Activated CD8-positive, alpha-beta memory T cell treated with anti-CD3 and anti-CD28 coated beads, Interleukin-2, amount 50 U/mL, for 48 hours (primary cell): Measurements from ENCODE around the gene SLC38A8.

Experiments
- DNase-seq: peaks from one replicate; pipeline ENCODE4 v3.0.0-alpha.2; 2020

SLC38A8 gene

DNA sequence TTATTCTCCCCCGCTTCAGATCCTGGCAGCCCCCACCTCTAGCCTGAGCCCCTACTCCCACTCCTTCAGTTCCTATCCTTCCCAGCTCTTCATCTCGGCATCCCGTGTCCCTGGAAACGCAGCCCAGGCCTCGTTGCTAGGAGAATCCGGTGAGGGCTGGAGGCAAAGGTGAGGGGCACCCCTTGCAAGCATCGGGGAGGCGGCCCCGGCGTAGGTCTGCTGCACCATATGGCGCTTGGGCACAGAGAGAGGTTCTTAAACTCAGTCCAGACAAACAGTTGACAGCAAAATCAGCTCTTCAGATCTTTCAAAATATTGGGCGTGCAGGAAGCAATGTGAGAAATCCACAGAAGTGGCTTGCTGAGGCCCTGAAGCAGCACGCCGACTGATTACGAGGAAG lies 15.0 kb downstream of the SLC38A8 start:
- DNase-seq = no peak

DNA sequence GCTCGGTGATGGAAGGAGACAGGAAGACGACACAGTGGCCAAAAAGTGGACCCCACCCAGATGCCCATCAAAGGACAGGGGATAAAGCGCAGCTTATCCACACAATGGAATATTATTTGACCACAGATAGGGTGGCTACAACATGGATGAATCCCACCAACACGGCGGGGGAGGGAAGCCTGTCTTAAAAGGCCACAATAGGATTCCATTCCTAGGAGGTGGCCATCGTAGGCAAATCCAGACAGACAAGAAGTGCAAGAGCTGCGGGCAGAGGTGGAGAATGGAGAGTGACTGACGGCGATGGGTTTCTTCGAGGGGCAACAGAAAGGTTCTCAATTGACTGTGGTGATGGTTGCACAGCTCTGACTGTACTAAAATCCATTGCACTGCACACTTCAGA lies 16.0 kb downstream of the SLC38A8 start:
- no peak for DNase-seq

DNA sequence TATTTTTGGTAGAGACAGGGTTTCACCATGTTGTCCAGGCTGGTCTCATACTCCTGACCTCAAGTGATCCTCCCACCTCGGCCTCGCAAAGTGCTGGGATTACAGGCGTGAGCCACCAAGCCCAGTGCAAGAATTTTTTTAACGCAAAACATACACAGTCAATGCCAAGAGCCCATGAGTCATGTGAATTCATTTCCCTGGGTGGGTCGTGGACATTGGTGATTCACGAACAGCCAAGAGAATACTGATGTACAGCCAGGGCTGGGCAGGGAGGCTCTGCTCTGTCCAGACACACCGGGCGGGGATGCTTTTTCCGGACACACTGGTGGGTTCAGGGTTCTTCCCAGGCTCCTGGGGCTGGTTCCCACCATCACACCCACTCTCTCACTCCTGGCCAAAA lies 17.7 kb downstream of the SLC38A8 start:
- no peak for DNase-seq

DNA sequence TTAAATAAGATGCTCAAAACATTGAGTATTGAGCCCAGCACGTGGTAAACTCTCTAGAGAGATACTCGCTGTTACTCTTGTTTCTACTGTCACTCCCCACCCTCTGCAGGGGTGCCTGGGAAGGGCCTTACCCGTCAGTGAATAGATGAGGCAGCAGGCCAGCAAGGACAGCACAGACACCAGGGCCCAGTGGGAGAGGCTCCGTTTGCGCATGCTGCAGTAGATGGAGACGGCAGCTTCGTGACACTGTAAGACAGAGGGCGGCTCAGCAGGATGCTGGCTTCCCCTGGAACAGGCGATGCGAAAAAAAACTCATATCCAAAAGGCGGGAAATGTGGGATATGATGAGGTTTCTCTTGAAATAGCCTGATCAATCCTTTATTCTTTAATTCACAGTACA lies 20.0 kb downstream of the SLC38A8 start:
- DNase-seq = no peak

DNA sequence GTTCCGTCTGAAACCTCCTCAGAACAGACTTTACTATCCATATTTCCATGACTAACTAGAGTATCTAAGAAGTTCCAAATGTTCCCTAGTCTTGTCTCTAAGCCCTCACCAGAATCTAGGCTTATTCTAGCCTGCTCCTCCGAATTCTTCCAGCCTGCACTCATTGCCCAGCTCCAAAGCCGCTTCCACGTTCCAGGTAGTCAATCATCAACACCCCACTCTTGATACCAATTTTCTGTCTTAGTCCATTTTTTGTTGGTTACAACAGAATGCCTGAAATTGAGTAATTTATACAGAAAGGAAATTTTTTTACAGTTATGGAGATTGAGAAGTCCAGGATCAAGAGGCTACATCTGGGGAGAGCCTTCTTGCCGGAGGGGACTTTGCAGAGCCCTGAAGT lies 21.1 kb downstream of the SLC38A8 start:
- no peak for DNase-seq

DNA sequence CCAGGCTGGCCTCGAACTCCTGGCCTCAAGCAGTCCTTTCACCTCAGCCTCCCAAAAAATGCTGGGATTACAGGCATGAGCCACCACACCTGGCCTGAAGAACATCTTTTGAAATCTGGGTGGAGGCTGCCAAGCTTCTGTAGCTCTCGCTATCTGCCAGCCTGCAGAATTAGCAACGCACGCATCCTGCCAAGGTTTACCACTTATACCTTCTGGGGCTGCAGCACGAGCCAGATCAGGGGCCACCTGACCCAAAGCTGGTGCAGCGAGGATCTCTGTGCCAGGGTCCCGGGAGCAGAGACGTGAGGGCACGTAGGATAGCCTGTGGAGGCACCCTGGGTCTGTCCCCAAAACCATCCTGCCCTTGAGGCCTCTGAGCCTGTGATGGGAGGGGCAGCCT lies 22.2 kb downstream of the SLC38A8 start:
- no peak for DNase-seq

DNA sequence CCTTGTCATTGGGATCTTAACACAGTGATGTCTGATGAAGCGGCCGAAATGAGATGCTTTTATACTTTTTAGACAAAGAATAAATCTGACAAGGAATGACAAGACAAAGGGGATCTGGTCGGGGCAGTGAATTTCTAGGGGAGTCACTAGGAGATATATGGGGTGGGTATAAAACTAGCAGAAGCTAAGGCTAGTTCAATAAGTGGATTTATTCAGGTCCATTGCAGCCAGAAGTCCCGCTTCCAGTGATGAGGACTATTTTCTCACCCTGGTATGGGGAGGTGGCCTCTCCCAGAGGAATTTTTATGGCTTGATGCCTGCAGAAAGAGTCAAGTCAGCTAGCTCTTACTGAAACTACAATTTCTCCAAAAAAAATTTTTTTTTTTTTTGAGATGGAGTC lies 23.9 kb downstream of the SLC38A8 start:
- no peak for DNase-seq

DNA sequence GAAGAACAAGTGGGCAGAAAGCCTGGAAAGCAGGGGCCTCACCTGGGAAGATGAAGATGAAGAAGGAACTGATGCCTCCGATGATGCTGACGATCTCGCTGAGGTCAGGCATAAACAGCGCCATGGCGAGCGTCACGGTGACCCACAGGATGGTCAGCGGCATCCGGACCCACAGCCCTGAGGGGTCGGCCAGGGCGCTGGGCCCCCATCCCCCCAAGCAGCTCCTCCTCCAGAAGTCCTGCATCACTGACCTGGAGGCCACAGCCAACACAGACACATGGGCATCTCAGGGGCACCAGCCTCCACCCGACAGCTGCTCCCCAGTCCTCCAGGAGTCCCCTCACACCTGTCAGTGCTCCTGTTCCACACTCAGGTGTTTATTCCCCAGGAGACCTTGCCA lies 26.1 kb downstream of the SLC38A8 start:
- no peak for DNase-seq

DNA sequence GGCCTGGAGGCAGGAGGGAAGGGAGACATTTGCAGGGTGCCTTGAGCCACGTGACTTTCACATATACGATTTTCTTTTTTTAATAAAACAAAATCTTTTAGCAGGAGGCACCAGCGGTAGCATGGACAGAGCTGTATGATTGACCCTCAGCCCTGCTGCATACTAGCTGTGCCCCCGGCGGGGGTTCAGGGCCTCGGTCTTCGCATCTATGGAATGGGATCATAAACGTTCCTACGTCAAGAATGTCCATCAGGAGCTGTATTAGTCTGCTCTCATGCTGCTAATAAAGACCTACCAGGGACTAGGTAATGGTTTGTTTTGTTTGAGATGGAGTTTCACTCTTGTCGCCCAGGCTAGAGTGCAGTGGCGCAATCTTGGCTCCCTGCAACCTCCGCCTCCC lies 27.2 kb downstream of the SLC38A8 start:
- DNase-seq = no peak

DNA sequence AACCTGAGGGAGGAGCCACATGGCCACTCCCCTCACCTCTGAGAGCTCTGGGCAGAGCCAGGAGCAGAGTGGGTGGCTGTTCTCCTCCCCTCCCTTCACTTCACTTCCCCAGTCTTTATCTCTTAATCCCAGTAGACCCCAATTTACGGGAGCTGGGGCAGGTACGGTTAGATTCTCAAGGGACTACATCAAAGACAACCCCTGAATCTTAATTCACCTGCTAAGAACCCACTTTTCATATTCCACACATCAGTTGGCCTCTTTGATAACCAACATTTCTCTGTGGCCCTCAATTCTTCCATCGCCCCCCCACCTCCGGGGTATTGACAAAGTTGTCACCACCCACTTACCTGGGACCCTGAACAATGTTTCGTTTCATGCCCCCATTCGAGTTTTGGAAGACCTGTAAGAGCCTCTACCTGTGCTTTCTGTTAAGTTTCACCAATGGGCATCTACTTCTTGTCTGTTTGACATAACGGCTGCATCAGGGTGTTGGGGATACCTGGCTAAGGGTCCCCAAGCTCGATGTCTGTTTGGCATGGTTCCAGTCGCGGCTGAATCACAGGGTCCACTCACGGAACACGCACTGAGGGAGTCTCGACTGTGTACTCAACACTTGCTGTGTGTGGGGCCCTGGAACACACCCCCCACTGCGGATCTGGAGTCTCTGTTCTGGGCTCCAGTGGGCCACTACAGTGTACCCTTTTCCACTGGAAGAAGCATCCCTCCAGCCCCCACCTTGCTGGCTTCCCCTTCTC lies 27.8 kb downstream of the SLC38A8 start:
- DNase-seq = no peak

DNA sequence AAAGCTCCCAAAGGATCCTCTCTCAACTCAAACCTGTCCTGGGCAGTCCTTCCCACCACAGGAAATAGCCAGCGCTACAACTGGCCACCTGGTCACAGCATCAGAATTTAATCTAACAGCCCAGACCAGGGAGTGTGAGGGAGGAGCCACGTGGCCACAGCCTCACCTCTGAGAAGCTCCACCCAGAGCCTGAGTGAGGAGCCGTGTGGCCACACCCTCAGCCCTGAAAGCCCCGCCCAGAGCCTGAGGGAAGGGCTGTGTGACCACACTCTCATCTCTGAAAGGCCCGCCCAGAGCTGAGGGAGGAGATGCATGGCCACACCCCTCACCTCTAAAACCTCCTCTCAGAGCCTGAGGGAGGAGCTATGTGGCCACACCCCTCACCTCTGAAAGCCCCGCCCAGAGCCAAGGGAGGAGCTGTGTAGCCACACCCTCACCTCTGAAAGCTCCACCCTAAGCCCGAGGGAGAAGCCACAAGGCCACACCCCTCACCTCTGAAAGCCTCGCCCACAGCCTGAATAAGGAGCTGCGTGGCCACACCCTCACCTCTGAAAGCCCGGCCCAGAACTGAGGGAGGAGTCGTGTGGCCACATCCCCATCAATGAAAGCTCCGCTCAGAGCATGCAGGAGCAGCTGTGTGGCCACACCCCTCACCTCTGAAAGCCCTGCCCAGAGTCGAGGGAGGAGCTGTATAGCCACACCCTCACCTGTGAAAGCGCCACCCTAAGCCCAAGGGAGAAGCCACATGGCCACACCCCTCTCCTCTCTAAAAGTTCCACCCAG lies 28.6 kb downstream of the SLC38A8 start:
- DNase-seq = peak; percentile 84

DNA sequence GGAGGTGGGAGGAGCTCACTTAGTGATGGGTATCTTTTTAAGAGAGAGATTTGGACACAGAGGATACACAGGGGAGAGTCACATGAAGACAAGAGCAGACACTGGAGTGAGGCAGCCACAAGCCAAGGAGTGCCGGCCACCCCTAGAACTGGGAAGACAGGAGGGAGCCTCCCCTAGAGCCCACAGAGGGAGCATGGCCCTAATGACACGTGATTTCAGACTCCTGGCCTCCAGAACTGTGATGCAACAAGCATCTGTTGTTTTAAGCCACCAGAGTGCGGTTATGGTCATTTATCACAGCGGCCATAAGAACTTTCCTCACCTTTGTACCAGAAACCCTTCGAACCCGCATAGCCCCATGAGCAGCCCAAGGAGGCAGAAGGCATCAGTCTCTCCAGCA lies 33.3 kb downstream of the SLC38A8 start:
- no peak for DNase-seq

DNA sequence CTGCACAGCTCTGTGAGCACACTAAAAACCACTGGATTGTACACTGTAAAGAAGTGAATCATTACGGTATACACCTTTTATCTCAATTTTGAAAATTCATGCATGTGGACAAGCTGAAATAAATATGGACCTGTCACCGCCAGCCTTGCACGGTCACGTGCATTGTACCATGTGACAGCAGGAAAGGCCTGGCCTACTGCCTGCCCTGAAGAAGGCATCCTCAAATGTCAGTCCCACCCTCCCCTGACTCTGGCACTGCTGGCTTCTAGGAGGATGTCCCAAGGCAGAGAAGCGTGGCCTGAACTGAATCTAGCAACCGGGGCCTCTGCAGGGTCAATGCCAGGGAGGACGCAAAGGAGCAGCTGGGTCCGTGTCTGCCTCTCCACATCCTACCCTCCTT lies 34.6 kb downstream of the SLC38A8 start:
- DNase-seq = no peak

DNA sequence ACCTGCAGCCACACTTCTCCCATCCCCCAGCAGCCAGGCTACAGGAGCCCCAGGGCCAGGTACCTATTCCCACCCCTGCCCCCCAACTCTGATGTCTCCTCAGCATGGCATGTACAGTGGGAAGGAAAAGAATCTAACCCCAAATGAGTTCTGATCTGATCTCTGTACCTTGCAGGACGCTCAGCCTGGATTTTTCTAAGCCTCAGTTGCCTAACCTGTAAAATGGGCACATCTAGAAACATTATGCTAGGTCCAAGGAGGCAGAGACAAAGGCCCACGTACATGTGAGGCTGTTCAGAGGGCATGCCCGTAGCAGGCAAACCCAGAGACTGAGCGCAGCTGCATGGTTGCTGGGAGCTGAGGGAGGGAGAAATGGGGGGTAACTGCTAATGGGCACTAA lies 35.1 kb downstream of the SLC38A8 start:
- DNase-seq = no peak

DNA sequence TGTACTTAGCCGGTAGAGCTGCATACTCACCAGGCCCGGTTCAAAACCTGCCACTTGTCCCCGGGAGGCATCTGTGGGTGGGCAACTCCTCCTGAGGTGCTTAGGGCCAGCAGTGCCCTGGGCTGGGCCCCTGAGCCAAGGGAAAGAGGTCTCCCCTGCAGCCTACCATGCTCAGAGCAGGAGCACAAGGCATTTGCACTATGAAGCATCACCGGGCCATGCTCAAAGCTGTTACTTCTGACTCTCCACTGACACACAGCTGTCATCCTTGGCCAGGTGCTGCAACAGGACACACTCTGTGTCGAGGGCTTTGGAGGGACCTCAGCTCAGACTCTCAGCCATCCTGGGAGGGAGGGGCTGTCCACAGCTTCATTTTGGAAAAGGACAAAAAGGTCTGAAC lies 37.2 kb downstream of the SLC38A8 start:
- DNase-seq = no peak

DNA sequence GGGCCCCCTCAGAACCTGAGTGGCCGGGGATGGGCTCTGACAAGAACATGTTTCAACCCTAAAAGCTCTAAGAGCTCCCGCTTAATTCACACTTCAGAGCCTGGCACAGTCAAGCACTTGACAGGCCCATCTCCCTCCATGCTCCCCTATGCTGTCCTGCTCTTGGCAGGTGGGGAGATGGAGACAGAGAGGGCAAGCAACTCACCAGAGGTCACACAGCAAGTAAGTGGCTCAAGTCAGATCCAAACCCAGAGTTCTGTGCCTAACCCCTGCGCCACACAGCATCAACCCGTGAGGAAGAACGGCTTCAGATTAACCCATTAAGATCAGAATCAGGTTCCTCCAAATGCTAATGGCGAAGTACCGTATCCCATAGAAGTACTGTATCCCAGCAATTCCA lies 38.2 kb downstream of the SLC38A8 start:
- DNase-seq = no peak

DNA sequence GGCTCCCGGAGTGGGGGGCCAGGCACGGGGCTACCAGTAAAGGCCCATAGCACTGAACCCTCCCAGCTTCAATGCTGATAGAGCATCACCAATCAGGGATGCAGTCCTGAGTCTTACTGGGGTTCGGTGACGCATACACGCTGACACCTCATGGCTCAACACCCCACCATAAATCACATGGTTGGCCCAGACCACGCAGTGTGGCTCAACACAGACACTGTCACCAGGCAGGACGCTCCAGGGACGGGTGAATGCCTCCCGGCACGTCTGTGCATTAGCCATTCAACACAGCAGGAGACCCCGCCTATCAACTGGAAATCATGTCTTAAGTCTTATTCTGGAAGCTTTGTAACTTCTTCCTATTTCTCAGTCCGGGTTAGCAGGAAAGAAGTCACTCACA lies 39.6 kb downstream of the SLC38A8 start:
- no peak for DNase-seq

DNA sequence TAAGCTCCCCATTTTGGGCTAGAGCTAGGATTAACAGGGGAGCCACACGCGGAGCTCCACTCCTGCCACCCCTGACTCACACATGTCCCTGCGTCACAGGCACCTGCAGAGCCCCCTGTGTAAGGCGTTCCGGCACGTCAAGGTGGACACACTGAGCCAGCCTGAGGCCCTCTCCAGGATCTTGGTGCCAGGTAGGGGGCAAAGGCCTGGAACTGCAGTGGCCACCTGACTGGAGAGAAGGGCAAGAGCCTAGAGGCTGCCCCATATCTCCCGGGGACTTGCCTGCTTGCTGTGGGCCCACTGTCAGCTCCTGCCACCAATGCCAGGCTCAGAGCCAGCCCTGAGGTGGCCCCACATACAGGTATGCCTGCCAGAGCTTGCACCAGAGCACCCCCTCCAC lies 40.9 kb downstream of the SLC38A8 start:
- no peak for DNase-seq

DNA sequence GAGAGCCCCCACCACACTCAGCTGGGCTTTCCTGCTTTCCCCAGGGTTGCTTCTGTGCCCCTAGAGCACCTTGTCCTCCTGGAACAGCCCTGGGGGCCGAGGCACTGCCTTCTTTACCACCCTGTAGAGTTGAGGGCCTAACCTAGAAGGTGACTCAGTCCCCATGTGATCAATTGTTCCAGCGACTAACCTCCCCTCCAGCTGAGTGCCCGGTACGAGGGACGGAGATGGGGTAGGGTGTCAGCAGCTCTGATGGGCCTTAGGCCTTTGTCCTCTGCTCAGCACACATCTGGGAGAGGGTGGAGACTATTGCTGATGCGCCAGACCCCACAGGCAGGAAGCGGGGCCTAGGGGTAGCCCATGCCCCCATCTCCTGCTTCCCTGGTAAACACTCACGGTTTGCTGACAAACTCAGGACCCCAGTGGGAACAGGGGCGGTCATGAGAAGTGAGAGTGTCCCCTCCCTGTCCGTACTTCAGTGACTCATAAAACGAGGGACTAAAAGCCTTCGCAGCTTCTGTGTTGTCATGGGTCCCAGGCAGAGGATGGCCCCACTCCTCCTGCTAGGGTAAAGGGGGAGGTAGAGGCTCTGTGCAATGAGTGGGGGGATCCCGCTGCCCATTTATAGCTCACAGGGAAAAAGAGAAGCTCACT lies 41.5 kb downstream of the SLC38A8 start:
- DNase-seq = no peak

DNA sequence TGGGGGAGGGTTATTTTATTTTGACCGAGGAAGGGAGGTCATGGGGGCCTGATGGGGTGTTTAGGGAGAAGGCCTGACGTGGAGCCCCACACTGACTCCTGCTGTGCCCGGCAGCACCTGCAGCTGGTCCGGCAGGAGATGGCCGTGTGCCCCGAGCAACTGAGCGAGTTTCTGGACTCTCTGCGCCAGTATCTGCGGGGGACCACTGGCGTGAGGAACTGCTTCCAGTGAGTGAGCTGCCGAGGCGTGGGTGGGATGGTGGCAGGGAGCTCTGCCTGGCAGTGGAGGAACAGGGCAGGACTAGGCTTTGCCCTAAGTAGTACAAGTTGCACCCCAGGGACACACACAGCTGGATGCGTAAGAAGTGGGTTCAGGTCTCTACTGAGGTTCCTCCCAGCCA lies 44.5 kb downstream of the SLC38A8 start:
- no peak for DNase-seq

DNA sequence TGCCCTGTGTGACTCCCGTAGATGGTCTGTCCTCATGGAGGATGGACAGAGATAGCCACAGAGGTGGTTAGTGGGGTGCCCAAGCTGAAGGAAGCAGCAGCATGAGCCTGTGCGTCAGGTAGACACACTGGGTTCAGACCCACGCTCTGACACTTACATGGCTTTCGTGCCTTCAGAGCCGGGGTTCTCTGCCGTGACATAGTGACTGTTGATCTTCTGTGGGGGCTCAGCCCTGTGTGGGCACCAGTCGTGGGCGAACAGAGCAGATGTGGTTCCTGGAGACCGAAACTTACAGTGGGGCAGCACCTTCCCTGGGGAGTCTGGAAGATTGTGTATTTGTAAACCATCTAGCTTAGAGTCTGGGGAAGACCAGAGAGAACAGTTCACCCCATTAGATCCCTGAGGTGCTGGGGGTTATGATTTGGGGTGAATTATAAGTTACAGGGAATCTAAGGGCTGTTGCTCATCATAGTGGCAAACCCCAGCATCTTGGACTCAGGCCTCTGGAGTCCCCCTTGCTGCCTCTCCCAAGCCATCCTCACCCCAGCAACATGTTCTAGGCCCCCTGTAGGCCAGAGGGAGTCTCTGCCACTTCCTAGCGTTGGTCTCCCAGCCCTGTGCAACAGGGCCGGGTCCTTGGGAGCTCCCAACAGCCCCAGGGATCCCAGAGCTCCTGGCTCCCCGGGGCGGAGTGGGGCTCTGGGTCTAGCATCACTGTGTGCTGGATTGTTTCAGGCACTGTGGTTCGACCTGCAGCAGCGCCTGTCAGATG lies 45.9 kb downstream of the SLC38A8 start:
- no peak for DNase-seq

DNA sequence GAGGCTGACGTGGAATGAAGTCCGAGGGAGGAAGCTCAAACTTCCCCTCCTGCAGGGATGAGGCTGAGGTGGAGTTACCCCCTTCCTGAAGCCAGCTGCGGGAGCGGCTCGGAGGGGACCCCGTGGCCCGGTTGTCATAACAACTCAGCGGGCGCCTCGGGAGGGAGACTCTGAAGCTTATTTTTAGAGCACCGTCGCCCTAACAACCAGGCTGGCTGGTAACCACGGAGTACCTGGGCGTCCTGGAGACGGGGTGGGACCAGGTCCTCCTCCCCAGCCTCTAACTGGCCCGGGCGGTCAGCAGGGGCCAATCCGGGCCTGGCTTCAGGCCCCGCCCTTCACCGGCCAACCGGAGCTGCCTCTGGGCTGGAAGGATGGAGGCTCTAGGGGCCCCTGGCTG lies 46.8 kb downstream of the SLC38A8 start:
- no peak for DNase-seq

DNA sequence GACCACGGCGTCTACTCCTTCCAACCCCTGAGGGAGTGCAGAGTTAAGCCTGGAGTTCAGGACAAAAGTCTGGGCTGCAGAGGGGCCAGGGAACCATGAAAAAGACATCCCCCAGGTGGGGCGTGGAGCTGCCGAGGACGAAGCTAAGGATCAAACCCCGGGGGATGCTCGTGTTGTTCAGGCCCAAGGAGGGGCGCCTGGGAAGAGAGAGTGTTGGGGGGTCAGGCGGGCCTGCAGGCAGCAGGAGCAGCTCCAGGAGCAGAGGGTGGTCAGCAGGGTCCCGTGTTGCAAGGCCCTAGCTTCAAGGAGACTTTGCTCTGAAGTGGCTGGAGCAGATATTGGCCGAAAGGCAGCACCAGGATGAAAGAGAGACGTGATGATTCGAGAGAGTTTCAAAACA lies 47.9 kb downstream of the SLC38A8 start:
- no peak for DNase-seq
